Thoracic aorta (tissue), 2 donors: Measurements from ENCODE around the gene ADCY5. TPM values are rescaled to one million over a fixed set of nuclear protein-coding genes. Genes with fewer than 3 reads are reported as not detected.

Source experiments
- ATAC-seq: fragments of 150-250 bp; one replicate; pipeline ENCODE4 v1.8.0; 2017; ENCODE audit warnings: low read depth; ENCODE audit not compliant: insufficient number of reproducible peaks, low FRiP score
- DNase-seq: peaks from one replicate; pipeline ENCODE4 v3.0.0-alpha.2; 2020; ENCODE audit warnings: low spot score
- H3K27ac ChIP-seq, 2 donors: fragments of 200-600 bp; sonication (generic); 1 replicate in 1 of 2; 2 replicates in 1 of 2; pipeline ENCODE4 v1.5.1; 2016; ENCODE audit warnings: mild to moderate bottlenecking in 2 of 2, moderate library complexity in 2 of 2
- H3K27me3 ChIP-seq: fragments of 200-600 bp; sonication (generic); replicated peaks from 2 replicates; pipeline ENCODE4 v1.6.0; 2016; ENCODE audit warnings: mild to moderate bottlenecking; ENCODE audit not compliant: insufficient read depth
- H3K36me3 ChIP-seq: fragments of 200-600 bp; sonication (generic); one replicate; pipeline ENCODE4 v1.5.1; 2016
- H3K4me1 ChIP-seq, 2 donors: fragments of 200-600 bp; sonication (generic); 1 replicate in 1 of 2; 2 replicates in 1 of 2; pipeline versions ENCODE4 v1.5.1 to v1.6.0; 2016; ENCODE audit warnings: low read depth in 2 of 2, mild to moderate bottlenecking in 1 of 2; ENCODE audit not compliant: control insufficient read depth in 1 of 2
- H3K4me3 ChIP-seq: fragments of 200-600 bp; sonication (generic); 2 replicates; pipeline ENCODE4 v1.5.1; 2016; ENCODE audit warnings: mild to moderate bottlenecking
- H3K9me3 ChIP-seq: fragments of 200-600 bp; sonication (generic); 2 replicates; pipeline ENCODE4 v1.5.1; 2016
- CTCF ChIP-seq: fragments of 200-600 bp; sonication (generic); IDR thresholded peaks from one replicate; pipeline ENCODE4 v1.5.1; 2019; ENCODE audit warnings: antibody characterized with exemption
- total RNA-seq, 2 donors: library from RNA; depleted of rRNA; stranded (reverse); fragments of >200 nt; gene quantifications; one replicate each; pipeline versions ENCODE4 v1.1.0 to v1.2.3, GENCODE V29; 2016

Gene ADCY5
- total RNA-seq, 2 donors from 2014 or later, result 104 to 123 TPM

GRCh38 chr3:123389628-123389918 is 59.3 kb downstream of the ADCY5 start:
- no peak overlapping the region for H3K4me3 ChIP-seq
- H3K9me3 ChIP-seq, result no peaks in the 10 kb centered on the region
- H3K36me3 ChIP-seq, result no peaks in the 10 kb centered on the region
- no peaks in the 10 kb centered on the region for H3K27me3 ChIP-seq
- DNase-seq, result no peak
- H3K4me1 ChIP-seq, result peaks cover 52 to 96% of the 10 kb centered on the region in 2 donors
- ATAC-seq, result no peak
- H3K27ac ChIP-seq, result peak overlapping the region; percentile 91 to 95
- no peak for TF ChIP-seq CTCF

- no peaks in the 10 kb centered on the region for H3K27me3 ChIP-seq
- TF ChIP-seq CTCF, result no peak
- no peak for ATAC-seq
- DNase-seq, result no peak
- no peak overlapping the region for H3K4me3 ChIP-seq
- peaks cover 55 to 96% of the 10 kb centered on the region in 2 donors for H3K4me1 ChIP-seq
- no peaks in the 10 kb centered on the region for H3K9me3 ChIP-seq
- no peaks in the 10 kb centered on the region for H3K36me3 ChIP-seq
- peak overlapping the region; percentile 91 to 95 for H3K27ac ChIP-seq
These were observed 59.9 kb downstream of the ADCY5 start for GRCh38 chr3:123388811-123389627.

GRCh38 chr3:123388042-123388441 is 60.8 kb downstream of the ADCY5 start:
- H3K4me3 ChIP-seq, result no peak overlapping the region
- no peaks in the 10 kb centered on the region for H3K27me3 ChIP-seq
- DNase-seq, result no peak
- H3K27ac ChIP-seq, result peak overlapping the region; percentile 91 to 95
- no peak for ATAC-seq
- no peaks in the 10 kb centered on the region for H3K9me3 ChIP-seq
- TF ChIP-seq CTCF, result no peak
- H3K36me3 ChIP-seq, result no peaks in the 10 kb centered on the region
- peaks cover 64 to 100% of the 10 kb centered on the region in 2 donors for H3K4me1 ChIP-seq

- H3K27ac ChIP-seq, result peak overlapping the region; percentile 91 to 95
- no peaks in the 10 kb centered on the region for H3K36me3 ChIP-seq
- H3K4me3 ChIP-seq, result no peak overlapping the region
- H3K9me3 ChIP-seq, result no peaks in the 10 kb centered on the region
- peaks cover 62 to 100% of the 10 kb centered on the region in 2 donors for H3K4me1 ChIP-seq
- ATAC-seq (no peak), DNase-seq (no peak)
- no peaks in the 10 kb centered on the region for H3K27me3 ChIP-seq
- no peak for TF ChIP-seq CTCF
These were observed 61.4 kb downstream of the ADCY5 start for GRCh38 chr3:123387532-123387931.

- ATAC-seq (no peak), DNase-seq (no peak)
- H3K4me1 ChIP-seq, result peaks cover 59 to 98% of the 10 kb centered on the region in 2 donors
These were observed 62.3 kb downstream of the ADCY5 start for GRCh38 chr3:123386477-123387040.

More at GRCh38 chr3:123386477-123387040, 62.3 kb downstream of the ADCY5 start:
- H3K9me3 ChIP-seq, result no peaks in the 10 kb centered on the region
- H3K4me3 ChIP-seq, result no peak overlapping the region
- no peaks in the 10 kb centered on the region for H3K27me3 ChIP-seq
- TF ChIP-seq CTCF, result no peak
- peak overlapping the region; percentile 91 to 95 for H3K27ac ChIP-seq
- H3K36me3 ChIP-seq, result no peaks in the 10 kb centered on the region
